Lower leg skin (tissue), 4 donors: ENCODE results near the gene FSTL1. TPM values are rescaled to one million over a fixed set of nuclear protein-coding genes. Genes with fewer than 3 reads are reported as not detected.

ENCODE experiments used
- DNase-seq, 2 donors: peaks; one replicate each; pipeline ENCODE4 v3.0.0-alpha.2; 2019; ENCODE audit warnings: low spot score in 2 of 2
- H3K4me3 ChIP-seq: fragments of 200-600 bp; sonication (generic); 2 replicates; pipeline ENCODE4 v1.5.1; 2017; ENCODE audit warnings: mild to moderate bottlenecking, low read depth; ENCODE audit not compliant: poor library complexity, severe bottlenecking
- POLR2A ChIP-seq, 2 donors: fragments of 450-650 bp; IDR thresholded peaks; one replicate each; pipeline ENCODE4 v1.6.1; 2016 to 2017; ENCODE audit warnings: antibody characterized with exemption in 2 of 2, mild to moderate bottlenecking in 1 of 2, moderate library complexity in 1 of 2
- WGBS, 2 donors: methylation state at CpG; one replicate each; pipeline ENCODE4 v1.1.5; 2018; 5-methylcytosine and 5-hydroxymethylcytosine counted together
- intact Hi-C: fragments of 100-400 bp; cut with DNase I; formaldehyde crosslinking; loops from one replicate; pipeline ENCODE4 v1.15.0; 2023; ENCODE audit warnings: low total_unique reads
- total RNA-seq, 4 donors: library from RNA; depleted of rRNA; stranded (reverse); fragments of >200 nt; gene quantifications; one replicate each; pipeline ENCODE4 v1.1.0, GENCODE V29; 2016
- TF ChIP-seq, protein P1 (sequence below), 3 donors: fragments of 450-650 bp; IDR thresholded peaks; one replicate each; pipeline ENCODE4 v1.5.1; 2016; ENCODE audit warnings: antibody characterized with exemption in 3 of 3, mild to moderate bottlenecking in 3 of 3, moderate library complexity in 2 of 3

Gene FSTL1
- total RNA-seq, 4 donors from 2014 or later = 52.8 to 207 (median 104) TPM

DNA sequence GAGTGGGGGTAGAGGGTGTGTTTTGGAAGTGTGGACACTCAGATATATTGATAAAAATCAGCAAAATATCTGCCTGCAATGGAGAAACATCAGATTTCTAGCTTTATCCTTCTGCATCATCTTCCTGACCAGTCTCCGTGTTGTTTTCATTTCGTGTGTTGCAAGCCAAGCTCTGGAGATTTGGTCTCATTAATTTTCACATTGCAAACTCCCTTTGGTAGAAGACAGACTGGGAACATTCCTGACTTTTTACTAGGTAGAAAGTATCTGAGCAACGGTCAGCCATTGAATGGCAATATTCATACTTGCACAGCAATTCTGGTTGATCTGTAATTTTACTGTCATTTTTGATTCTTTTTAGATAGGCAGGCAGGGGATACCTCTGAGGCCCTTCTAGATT lies 30.4 kb downstream of the FSTL1 start:
- 52 to 69% methylated on average over 3 of the region's 3 CpGs for WGBS, 2 donors
- intact Hi-C loops = no loop called here
- DNase-seq = no peak
- no peak for TF ChIP-seq POLR2A (IDR thresholded peaks at IDR 0.05)
- TF ChIP-seq, protein P1, sequence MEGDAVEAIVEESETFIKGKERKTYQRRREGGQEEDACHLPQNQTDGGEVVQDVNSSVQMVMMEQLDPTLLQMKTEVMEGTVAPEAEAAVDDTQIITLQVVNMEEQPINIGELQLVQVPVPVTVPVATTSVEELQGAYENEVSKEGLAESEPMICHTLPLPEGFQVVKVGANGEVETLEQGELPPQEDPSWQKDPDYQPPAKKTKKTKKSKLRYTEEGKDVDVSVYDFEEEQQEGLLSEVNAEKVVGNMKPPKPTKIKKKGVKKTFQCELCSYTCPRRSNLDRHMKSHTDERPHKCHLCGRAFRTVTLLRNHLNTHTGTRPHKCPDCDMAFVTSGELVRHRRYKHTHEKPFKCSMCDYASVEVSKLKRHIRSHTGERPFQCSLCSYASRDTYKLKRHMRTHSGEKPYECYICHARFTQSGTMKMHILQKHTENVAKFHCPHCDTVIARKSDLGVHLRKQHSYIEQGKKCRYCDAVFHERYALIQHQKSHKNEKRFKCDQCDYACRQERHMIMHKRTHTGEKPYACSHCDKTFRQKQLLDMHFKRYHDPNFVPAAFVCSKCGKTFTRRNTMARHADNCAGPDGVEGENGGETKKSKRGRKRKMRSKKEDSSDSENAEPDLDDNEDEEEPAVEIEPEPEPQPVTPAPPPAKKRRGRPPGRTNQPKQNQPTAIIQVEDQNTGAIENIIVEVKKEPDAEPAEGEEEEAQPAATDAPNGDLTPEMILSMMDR (IDR thresholded peaks at IDR 0.05) = no peak
- no peak overlapping the region for H3K4me3 ChIP-seq

DNA sequence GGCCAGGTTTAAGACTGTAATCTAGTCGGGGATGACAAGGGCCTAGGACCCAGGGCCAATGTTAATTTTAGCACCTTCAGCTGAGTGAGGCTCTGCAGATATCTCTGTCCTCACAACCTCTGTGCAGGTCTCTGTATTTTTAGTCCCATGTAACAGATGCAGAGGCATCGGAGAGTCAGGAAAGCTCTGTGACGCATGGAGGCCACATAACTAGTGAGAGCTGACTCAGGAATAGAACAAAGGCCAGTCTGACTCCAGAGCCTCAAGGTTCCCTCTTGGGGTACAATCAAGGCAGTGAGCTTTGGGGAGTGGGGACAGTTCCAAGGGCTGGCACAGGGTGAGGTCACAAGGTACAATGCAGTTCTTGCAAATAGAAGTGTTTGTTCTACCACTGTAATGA lies 31.0 kb downstream of the FSTL1 start:
- H3K4me3 ChIP-seq = no peak overlapping the region
- no peak for DNase-seq
- intact Hi-C loops = loop anchor here (5.0 kb wide), 2 partner anchors 138 to 177 kb away; no protein-coding TSS in a partner anchor
- TF ChIP-seq POLR2A (IDR thresholded peaks at IDR 0.05) = no peak
- WGBS, 2 donors = 72 to 79% methylated on average over 3 of the region's 3 CpGs

DNA sequence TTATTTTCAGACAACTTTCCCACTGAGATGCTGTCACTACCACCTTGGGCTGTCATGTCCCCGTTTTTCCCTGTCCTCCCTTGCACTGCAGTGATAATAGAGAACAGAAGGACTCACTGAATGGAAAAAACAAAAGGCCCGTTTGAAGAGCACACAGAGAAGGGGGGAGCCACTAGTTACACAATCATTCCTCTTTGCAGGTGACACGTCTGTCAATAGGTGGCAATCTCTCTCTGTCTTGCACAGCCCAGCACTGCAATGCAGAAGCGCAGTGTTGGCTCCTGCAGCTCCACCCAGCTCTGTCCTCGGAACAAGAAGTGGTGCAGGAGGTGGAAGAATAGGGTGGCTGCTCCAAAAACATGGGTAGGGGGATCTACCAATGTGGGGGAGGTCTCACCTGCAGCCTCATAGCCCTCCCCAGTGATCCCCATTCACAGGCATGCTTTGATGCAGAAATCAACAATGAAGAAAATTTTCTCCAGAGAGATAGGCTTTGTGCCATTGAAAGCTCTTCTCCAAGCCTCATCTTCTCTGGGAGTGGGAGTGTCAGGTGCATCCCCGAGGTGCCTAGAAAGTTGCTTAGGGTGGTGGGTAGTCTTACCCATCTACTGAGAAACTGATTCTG lies 31.8 kb downstream of the FSTL1 start:
- TF ChIP-seq POLR2A (IDR thresholded peaks at IDR 0.05) = no peak
- TF ChIP-seq, protein P1 (IDR thresholded peaks at IDR 0.05) = peak in 1 of 3 donors; percentile 8
- DNase-seq = no peak
- no peak overlapping the region for H3K4me3 ChIP-seq
- intact Hi-C loops = loop anchor here (5.0 kb wide), 2 partner anchors 138 to 177 kb away; no protein-coding TSS in a partner anchor
- 13 to 15% methylated on average over 6 of the region's 6 CpGs for WGBS, 2 donors

DNA sequence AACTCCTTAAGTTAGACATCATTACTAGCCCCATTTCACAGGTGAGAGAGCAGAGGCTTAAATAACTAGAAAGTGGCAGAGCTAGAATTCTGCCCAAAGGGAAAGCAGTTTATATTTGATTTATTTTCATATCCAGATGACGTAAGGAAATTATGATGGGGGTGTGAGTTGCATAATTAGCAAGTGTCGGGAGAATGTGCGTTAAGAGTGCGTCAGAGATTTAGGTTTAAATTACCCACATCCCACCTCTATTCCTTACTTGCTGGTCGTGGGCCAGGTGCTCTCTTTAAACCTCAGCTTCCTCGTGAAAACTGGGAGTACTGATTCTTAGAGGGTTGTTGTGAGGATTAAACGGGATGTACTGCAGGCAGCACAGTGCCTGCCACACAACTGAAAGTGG lies 32.3 kb downstream of the FSTL1 start:
- WGBS, 2 donors = 31 to 45% methylated on average over 7 of the region's 7 CpGs
- TF ChIP-seq, protein P1 (IDR thresholded peaks at IDR 0.05) = no peak
- TF ChIP-seq POLR2A (IDR thresholded peaks at IDR 0.05) = no peak
- intact Hi-C loops = loop anchor here (5.0 kb wide), 2 partner anchors 139 to 176 kb away; no protein-coding TSS in a partner anchor
- peak in 1 of 2 donors; percentile 48 for DNase-seq
- H3K4me3 ChIP-seq = no peak overlapping the region

DNA sequence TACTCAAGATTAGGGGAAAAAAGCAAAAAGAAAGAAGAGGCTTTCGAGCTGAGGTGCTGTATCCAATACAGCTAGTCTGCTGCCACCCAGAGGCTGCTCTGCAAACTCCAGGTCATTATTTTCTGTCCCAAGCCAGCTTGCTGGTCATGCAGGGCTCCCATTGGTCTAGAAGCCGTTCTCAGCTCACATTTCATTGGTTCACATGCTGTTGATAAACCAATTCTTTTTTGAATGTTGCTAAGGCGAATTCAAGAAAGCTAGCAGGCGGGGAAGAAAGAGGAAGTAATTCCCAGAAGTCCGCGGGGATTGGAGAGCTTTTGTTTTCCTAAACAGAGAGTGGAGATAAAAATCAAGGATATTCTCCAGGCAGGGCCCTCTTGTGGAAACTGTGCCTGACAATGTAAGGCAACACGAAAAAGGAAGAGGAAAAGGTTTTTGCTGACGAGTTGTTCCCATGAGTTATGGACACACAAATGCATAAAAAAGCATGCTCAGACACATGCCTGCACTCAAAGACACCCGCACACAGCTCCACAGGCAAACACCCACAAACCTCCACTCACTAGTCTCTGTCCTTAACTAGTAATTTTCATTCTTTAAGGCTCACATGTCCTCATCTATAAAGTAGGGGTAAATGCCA lies 33.4 kb downstream of the FSTL1 start:
- no peak overlapping the region for H3K4me3 ChIP-seq
- peak; percentile 94 to 97 for DNase-seq
- intact Hi-C loops = loop anchor here (5.0 kb wide), 2 partner anchors 140 to 175 kb away; no protein-coding TSS in a partner anchor
- no peak for TF ChIP-seq POLR2A (IDR thresholded peaks at IDR 0.05)
- TF ChIP-seq, protein P1 (IDR thresholded peaks at IDR 0.05) = peak in 1 of 3 donors; percentile 71
- WGBS, 2 donors = 1% methylated on average over 9 of the region's 9 CpGs

DNA sequence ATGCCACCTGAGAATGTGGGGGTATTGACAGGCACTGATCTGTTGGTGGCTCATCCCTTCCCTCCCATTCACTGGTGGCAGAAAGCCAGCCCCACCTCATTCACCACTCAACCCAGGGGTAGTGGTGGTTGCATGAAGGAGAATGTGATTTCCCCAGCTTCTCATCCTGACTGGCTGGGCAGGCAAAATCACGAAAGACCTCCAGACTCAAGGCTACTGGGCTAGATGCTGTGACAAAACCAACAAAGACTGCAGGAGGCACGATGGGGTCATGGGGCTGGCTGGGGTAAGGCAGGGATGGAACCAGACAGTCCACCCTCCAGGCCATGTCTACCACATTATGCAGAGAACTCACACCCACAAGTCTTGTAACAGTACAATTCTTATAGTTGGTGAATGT lies 33.9 kb downstream of the FSTL1 start:
- DNase-seq = peak in 1 of 2 donors; percentile 80
- intact Hi-C loops = loop anchor here (5.0 kb wide), 2 partner anchors 140 to 175 kb away; no protein-coding TSS in a partner anchor
- no peak overlapping the region for H3K4me3 ChIP-seq
- TF ChIP-seq, protein P1 (IDR thresholded peaks at IDR 0.05) = no peak
- TF ChIP-seq POLR2A (IDR thresholded peaks at IDR 0.05) = no peak
- 37 to 55% methylated on average over 2 of the region's 2 CpGs for WGBS, 2 donors
